ENCODE data around the gene SPRR4.

DNA sequence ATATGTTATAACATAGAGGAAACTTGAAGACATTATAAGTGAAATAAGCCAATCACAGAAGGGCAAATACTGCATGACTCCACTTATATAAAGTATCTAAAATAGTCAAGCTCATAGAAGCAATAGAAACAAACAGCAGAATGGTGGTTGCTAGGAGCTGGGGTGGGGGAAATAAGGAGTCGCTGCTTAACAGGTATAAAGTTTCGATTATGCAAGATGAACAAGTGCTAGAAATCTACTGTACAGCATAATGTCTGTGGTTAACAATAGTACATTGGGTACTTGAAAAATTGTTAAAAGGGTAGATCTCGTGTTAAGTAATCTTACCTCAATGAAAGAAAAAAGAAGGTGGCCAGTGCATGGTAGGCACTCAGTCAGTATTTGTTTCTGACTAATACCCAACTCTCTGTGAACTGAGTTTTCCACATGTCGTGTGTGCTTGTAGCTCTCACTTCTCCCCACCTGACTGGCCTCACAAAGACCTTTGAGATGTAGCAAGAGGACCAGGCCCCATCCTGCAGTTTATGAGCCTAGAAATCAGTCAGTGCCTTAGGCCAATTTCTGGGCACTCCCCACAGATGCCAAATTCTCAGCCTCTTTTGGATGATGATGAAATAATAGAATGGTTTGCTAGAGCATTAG lies 38.2 kb upstream of the SPRR4 start:
- TF ChIP-seq, protein P1, sequence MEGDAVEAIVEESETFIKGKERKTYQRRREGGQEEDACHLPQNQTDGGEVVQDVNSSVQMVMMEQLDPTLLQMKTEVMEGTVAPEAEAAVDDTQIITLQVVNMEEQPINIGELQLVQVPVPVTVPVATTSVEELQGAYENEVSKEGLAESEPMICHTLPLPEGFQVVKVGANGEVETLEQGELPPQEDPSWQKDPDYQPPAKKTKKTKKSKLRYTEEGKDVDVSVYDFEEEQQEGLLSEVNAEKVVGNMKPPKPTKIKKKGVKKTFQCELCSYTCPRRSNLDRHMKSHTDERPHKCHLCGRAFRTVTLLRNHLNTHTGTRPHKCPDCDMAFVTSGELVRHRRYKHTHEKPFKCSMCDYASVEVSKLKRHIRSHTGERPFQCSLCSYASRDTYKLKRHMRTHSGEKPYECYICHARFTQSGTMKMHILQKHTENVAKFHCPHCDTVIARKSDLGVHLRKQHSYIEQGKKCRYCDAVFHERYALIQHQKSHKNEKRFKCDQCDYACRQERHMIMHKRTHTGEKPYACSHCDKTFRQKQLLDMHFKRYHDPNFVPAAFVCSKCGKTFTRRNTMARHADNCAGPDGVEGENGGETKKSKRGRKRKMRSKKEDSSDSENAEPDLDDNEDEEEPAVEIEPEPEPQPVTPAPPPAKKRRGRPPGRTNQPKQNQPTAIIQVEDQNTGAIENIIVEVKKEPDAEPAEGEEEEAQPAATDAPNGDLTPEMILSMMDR (IDR thresholded peaks at IDR 0.05; ENCODE audit: poor library complexity): no peak
- TF ChIP-seq EZH2phosphoT487 (IDR thresholded peaks at IDR 0.05; ENCODE audit: low read depth, severe bottlenecking, unreplicated experiment) (no peak), EZH2 (IDR thresholded peaks at IDR 0.05; ENCODE audit: borderline replicate concordance) (no peak)

All from hepatocyte (in vitro differentiated cells).